Ishikawa (cell line): ENCODE measurements around the gene TOR2A.

Experiments
- CEBPB ChIP-seq: IDR thresholded peaks from 2 replicates; pipeline ENCODE4 v1.6.1; 2012
- CREB1 ChIP-seq: IDR thresholded peaks from 2 replicates; pipeline ENCODE4 v1.6.1; 2012; ENCODE audit warnings: low read depth
- EGR1 ChIP-seq: IDR thresholded peaks from 2 replicates; pipeline ENCODE4 v1.6.1; 2012
- EP300 ChIP-seq: IDR thresholded peaks from 2 replicates; pipeline ENCODE4 v1.6.1; 2012; ENCODE audit warnings: borderline replicate concordance
- FOXM1 ChIP-seq: IDR thresholded peaks from 2 replicates; pipeline ENCODE4 v1.6.1; 2012; ENCODE audit warnings: low read depth, borderline replicate concordance
- NFIC ChIP-seq: IDR thresholded peaks from 2 replicates; pipeline ENCODE4 v1.6.1; 2012
- RAD21 ChIP-seq: IDR thresholded peaks from 2 replicates; pipeline ENCODE4 v1.6.1; 2012; ENCODE audit warnings: low read depth
- TAF1 ChIP-seq: IDR thresholded peaks from 2 replicates; pipeline ENCODE4 v1.6.1; 2012; ENCODE audit warnings: low read depth, mild to moderate bottlenecking
- TCF12 ChIP-seq: IDR thresholded peaks from 2 replicates; pipeline ENCODE4 v1.6.1; 2012; ENCODE audit warnings: low read depth
- TEAD4 ChIP-seq: IDR thresholded peaks from 2 replicates; pipeline ENCODE4 v1.6.1; 2012
- YY1 ChIP-seq: IDR thresholded peaks from 2 replicates; pipeline ENCODE4 v1.6.1; 2012; ENCODE audit warnings: low read depth
- ZBTB7A ChIP-seq: IDR thresholded peaks from 2 replicates; pipeline ENCODE4 v1.6.1; 2012; ENCODE audit warnings: low read depth
- TF ChIP-seq, protein P1 (sequence below): IDR thresholded peaks from 2 replicates; pipeline ENCODE4 v1.6.1; 2012
- TF ChIP-seq, protein P2 (sequence below): IDR thresholded peaks from 2 replicates; pipeline ENCODE4 v1.6.1; 2012
- TF ChIP-seq, protein P3 (sequence below): IDR thresholded peaks from 2 replicates; pipeline ENCODE4 v1.6.1; 2012; ENCODE audit warnings: low read depth, mild to moderate bottlenecking

TOR2A gene

DNA sequence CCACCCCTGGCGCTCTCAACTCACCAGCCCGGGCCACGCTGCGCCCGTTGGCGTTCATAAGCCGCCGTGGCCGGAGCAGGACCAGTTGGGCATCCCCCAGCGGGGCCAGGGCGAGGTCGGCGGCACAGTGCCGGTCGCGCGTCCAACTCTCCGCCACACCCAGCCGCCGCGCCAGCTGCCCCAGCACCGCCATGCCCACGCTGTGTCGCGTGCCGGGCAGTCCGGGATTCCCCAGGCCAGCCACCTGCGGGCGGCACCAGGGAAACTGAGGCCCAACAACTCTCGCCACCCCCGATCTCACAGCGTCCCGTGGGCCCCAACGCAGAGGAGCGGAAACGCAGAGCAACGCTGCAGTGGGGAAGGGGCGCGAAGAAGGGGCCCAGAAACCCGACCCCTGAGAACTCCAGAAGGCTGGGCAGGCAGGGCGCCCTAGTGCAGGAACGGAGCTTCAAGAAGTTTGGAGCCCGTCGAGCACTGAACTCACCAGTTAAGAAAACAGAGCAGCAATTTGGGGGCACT is 20.1 kb downstream of the TOR2A start:
- peak; percentile 75; the same call in 1 of the 2 replicates for TF ChIP-seq ZBTB7A
- no peak for TF ChIP-seq EGR1
- no peak for TF ChIP-seq TCF12

DNA sequence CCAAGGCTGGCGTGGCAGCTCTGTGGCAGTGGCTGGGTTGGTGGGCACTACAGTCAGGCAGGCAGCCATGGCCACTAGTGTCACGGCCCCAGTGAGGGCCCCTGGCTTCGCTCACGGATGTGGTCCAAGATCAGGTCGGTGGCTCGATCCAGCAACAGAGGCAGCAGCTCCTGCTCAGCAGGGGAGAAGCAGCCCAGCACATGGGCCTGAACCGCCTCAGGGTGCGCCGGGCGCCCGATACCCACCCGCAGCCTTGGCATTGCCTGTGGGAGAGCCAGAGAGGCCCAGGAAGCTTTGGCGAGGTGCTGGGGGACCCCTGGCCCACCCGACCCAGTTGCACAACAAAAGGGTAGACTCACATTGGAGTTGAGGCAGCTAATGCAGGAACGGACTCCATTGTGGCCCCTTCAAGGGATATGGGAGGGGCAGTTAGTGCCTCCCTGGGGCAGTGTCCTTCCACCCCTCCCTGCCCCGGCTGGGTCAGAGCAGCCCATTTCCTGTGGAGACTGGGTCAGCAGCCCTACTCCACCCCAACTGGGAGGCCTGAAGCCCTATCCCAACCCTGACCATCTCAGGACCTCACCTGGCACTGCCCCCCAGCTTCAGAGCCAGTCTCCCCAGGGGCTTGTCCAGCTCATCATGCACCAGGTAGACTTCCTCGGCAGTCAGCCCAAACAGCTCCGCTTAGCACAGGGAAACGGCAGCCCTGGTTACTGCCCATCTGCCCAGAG is 20.9 kb downstream of the TOR2A start:
- TF ChIP-seq, protein P1, sequence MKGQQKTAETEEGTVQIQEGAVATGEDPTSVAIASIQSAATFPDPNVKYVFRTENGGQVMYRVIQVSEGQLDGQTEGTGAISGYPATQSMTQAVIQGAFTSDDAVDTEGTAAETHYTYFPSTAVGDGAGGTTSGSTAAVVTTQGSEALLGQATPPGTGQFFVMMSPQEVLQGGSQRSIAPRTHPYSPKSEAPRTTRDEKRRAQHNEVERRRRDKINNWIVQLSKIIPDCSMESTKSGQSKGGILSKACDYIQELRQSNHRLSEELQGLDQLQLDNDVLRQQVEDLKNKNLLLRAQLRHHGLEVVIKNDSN = no peak
- TF ChIP-seq ZBTB7A = no peak
- TF ChIP-seq CEBPB = no peak
- no peak for TF ChIP-seq NFIC
- no peak for TF ChIP-seq TAF1
- no peak for TF ChIP-seq FOXM1
- TF ChIP-seq, protein P2, sequence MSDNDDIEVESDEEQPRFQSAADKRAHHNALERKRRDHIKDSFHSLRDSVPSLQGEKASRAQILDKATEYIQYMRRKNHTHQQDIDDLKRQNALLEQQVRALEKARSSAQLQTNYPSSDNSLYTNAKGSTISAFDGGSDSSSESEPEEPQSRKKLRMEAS = no peak
- TF ChIP-seq EP300 = no peak
- no peak for TF ChIP-seq TEAD4
- no peak for TF ChIP-seq RAD21
- TF ChIP-seq, protein P3, sequence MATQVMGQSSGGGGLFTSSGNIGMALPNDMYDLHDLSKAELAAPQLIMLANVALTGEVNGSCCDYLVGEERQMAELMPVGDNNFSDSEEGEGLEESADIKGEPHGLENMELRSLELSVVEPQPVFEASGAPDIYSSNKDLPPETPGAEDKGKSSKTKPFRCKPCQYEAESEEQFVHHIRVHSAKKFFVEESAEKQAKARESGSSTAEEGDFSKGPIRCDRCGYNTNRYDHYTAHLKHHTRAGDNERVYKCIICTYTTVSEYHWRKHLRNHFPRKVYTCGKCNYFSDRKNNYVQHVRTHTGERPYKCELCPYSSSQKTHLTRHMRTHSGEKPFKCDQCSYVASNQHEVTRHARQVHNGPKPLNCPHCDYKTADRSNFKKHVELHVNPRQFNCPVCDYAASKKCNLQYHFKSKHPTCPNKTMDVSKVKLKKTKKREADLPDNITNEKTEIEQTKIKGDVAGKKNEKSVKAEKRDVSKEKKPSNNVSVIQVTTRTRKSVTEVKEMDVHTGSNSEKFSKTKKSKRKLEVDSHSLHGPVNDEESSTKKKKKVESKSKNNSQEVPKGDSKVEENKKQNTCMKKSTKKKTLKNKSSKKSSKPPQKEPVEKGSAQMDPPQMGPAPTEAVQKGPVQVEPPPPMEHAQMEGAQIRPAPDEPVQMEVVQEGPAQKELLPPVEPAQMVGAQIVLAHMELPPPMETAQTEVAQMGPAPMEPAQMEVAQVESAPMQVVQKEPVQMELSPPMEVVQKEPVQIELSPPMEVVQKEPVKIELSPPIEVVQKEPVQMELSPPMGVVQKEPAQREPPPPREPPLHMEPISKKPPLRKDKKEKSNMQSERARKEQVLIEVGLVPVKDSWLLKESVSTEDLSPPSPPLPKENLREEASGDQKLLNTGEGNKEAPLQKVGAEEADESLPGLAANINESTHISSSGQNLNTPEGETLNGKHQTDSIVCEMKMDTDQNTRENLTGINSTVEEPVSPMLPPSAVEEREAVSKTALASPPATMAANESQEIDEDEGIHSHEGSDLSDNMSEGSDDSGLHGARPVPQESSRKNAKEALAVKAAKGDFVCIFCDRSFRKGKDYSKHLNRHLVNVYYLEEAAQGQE = no peak
- no peak for TF ChIP-seq EGR1
- TF ChIP-seq YY1 = no peak
- no peak for TF ChIP-seq CREB1
- no peak for TF ChIP-seq TCF12

DNA sequence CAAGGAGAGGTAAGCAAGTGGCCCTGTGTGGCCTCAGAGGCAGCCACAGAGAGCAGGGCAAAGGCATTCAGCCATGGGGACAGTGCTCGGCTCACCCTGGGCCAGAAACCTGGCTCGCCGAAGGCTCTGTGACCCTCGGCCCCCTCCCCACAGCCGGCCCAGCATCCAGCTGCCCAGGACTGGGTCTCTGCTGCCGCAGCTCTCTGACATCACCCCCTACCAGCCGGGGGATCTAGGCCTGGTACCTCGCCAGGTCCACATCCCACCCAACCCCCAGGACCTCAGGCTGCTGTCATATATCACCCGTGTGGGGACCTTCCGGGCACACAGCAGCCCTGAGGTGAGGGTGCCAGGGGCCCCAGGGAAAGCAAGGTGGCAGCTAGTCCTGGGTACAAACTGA is 22.2 kb downstream of the TOR2A start:
- TF ChIP-seq NFIC = no peak
- TF ChIP-seq, protein P2 = no peak
- TF ChIP-seq TEAD4 = no peak
- TF ChIP-seq TCF12 = no peak
- no peak for TF ChIP-seq EP300
- TF ChIP-seq, protein P1 = no peak
- no peak for TF ChIP-seq CREB1
- no peak for TF ChIP-seq ZBTB7A
- no peak for TF ChIP-seq FOXM1
- no peak for TF ChIP-seq EGR1
- TF ChIP-seq RAD21 = no peak
- TF ChIP-seq TAF1 = no peak
- no peak for TF ChIP-seq YY1
- TF ChIP-seq, protein P3 = no peak
- TF ChIP-seq CEBPB = no peak

DNA sequence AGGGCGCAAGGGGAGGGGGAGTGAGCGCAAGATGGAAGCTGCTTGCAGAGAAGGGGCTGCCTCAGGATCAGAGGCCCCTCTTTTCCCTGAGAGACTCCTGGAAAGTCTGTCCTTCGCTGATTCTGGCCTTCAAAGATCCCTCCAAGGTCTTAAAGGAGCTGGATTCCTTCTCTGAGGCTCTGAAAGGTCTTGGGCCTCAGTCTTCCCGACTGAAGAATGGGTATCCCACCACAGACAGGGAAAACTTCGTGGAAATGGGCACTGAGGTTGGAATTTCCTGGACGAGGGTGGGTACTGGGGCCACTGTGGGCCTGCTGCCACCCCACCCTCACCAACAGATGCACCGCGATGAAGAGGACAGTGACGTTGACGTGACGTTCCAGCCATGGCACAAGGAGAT is 22.7 kb downstream of the TOR2A start:
- no peak for TF ChIP-seq RAD21
- no peak for TF ChIP-seq CEBPB
- TF ChIP-seq, protein P3 = no peak
- no peak for TF ChIP-seq YY1
- TF ChIP-seq EGR1 = no peak
- TF ChIP-seq, protein P2 = no peak
- TF ChIP-seq CREB1 = no peak
- no peak for TF ChIP-seq TEAD4
- TF ChIP-seq, protein P1 = no peak
- TF ChIP-seq EP300 = no peak
- no peak for TF ChIP-seq TCF12
- no peak for TF ChIP-seq TAF1
- TF ChIP-seq FOXM1 = no peak
